GM21528 (cell line): Measurements from ENCODE around the gene AMHR2.

Experiments used
- ATAC-seq: cut with Tn5 transposase; IDR thresholded peaks from one replicate; pipeline ENCODE4 v1.9.1; 2021; ENCODE audit warnings: mild to moderate bottlenecking, moderate library complexity; ENCODE audit not compliant: unreplicated experiment, low FRiP score

Gene AMHR2

DNA sequence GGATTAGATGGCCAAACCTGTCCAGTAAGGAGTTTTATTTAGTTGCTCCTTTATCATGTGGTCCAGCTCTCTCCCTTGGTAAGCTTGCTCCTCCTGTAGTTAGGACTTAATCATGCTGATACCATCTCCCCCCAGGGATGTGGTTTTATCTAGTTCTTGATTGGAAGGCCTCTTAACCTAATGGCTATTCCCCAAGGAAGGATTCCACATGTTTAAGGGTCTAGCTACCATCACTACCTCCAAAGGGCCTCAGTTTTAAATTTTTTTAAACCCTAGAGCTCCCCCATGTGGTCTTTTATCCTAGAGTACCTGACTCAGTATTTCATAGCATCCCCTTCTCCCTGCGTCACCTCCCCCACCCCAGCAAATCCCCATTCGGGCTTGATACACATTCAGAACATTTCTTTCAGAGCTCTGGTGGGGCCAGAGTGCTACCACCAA is 53.1 kb downstream of the AMHR2 start:
- ATAC-seq = no peak

DNA sequence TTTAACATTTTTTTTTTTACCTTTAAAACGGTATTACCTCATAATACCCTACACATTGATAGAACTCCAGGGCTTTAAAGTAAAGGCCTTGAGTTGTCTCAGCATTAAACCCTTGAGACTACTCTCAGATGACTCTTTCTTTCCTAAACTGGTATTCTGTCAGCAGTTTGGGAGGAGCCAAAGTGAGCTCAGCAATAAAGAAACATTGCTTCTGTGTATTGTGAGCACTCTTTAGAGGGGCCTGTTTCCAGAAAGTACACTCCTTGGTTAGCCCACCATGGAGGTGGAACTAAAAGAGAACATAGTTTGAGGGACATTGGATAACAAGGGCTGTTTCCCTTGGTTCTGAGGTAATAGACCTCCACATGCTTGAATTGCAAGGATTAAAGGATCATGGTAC is 55.2 kb downstream of the AMHR2 start:
- no peak for ATAC-seq

DNA sequence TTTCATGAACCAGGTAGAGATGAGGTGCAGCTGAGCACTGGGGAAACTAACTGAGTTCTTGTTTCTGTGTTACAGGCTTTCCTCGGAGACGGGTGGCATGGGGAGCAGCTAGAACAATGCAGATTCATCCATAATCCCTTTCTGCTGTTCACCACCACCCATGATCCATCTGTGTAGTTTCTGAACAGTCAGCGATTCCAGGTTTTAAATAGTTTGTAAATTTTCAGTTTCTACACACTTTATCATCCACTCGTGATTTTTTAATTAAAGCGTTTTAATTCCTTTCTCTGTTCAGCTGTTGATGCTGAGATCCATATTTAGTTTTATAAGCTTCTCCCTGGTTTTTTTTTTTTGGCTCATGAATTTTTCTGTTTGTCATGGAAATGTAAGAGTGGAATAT is 55.7 kb downstream of the AMHR2 start:
- ATAC-seq = no peak

DNA sequence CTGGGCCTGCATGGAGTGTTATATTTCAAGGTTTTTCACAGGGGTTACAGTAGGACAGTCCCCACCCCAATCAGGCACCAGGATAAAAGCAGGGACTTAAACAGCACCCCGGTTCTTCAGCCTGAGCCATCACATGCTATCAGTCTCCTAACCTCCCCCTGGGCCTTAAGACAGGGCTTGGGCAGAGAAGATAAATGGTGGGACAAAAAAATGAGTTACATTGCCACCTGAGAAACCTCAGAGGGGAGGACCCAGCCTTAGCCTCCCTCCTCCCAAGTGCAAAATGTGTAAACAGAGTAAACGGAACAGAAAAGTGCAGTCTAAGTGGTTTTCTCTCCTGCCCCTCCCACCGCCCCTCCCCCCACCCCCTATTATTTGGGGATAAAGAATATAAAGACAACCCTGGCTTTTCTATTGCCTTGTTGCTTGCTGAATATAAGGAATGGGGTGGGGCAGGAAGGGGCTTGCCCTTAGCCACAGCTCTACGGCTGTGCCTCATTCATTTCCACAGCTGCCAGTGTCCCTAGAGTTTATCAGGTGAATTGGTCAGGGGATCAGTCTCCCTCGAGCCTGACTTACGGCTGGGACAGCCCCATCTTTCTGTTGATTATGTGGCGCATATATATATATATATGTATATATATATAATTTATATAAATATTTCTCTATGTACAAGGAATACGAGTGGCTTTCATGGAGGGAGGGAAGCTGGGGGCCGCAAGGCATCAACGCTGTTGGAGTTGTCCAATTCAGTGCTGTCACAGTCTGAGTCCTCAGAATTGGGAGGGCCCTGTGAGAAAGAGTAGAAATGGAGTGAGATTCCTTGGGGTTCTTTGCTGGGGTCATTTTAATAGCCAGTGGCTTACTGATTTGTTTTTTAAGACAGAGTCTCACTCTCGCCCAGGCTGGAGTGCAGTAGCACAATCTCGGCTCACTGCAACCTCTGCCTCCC is 57.1 kb downstream of the AMHR2 start:
- ATAC-seq = no peak
